T-cell (primary cell): ENCODE measurements around the gene IL32. TPM values are rescaled to one million over a fixed set of nuclear protein-coding genes. Genes with fewer than 3 reads are reported as not detected.

ENCODE experiments used
- ATAC-seq, 4 experiments: fragments of 200-7000 bp in 3 of 4; fragments of 150-1000 bp in 1 of 4; cut with Tn5 transposase; replicated peaks in 1 of 4; 1 replicate in 3 of 4; 2 replicates in 1 of 4; pipeline ENCODE4 v1.10.0; 2021; ENCODE audit warnings: moderate library complexity in 3 of 4, mild to moderate bottlenecking in 2 of 4, moderate number of reproducible peaks in 1 of 4
- CTCF ChIA-PET, 2 donors: fragments of 300-600 bp; sonication (Branson Sonifier 250); formaldehyde crosslinking; loops; one replicate each; lab custom pipeline; 2022; ENCODE audit warnings: antibody characterized with exemption in 2 of 2; lab: Charles Lee
- POLR2A ChIA-PET, 2 donors: fragments of 300-600 bp; sonication (Branson Sonifier 250); formaldehyde crosslinking; loops; one replicate each; lab custom pipeline; 2022; ENCODE audit warnings: antibody characterized with exemption in 2 of 2; lab: Charles Lee
- DNase-seq, 35 experiments: peaks; one replicate each; pipeline versions ENCODE4 v3.0.0 to v3.0.0-alpha.2; 2013 to 2023
- H3K27ac ChIP-seq: one replicate; pipeline ENCODE4 v1.5.1; 2013; ENCODE audit warnings: low read length
- H3K27me3 ChIP-seq, 2 experiments: replicated peaks in 1 of 2; 1 replicate in 1 of 2; 2 replicates in 1 of 2; pipeline versions ENCODE4 v1.6.1 to v1.7.0; 2013; ENCODE audit warnings: low read length in 1 of 2, mixed read lengths in 1 of 2; ENCODE audit not compliant: control insufficient read depth in 2 of 2, insufficient read depth in 2 of 2; ENCODE audit errors: extremely low read depth in 1 of 2
- H3K36me3 ChIP-seq, 2 donors: 1 replicate in 1 of 2; 2 replicates in 1 of 2; pipeline versions ENCODE4 v1.6.1 to v1.7.0; 2013; ENCODE audit warnings: low read length in 1 of 2; ENCODE audit not compliant: control insufficient read depth in 2 of 2, insufficient read depth in 1 of 2; ENCODE audit errors: extremely low read depth in 1 of 2
- H3K4me1 ChIP-seq, 2 experiments: 1 replicate in 1 of 2; 2 replicates in 1 of 2; pipeline versions ENCODE4 v1.6.1 to v1.7.0; 2013; ENCODE audit warnings: low read length in 2 of 2, mixed read lengths in 1 of 2; ENCODE audit not compliant: insufficient read depth in 2 of 2, control insufficient read depth in 1 of 2; ENCODE audit errors: extremely low read depth in 1 of 2
- H3K4me3 ChIP-seq, 2 donors: 1 replicate in 1 of 2; 2 replicates in 1 of 2; pipeline versions ENCODE4 v1.5.1 to v1.7.0; 2013; ENCODE audit warnings: mild to moderate bottlenecking in 2 of 2, low read length in 1 of 2, moderate library complexity in 1 of 2; ENCODE audit not compliant: control insufficient read depth in 1 of 2; ENCODE audit errors: extremely low read depth in 1 of 2
- H3K9me3 ChIP-seq: 2 replicates; pipeline ENCODE4 v1.7.0; 2013
- H3K27ac Mint-ChIP-seq, 2 donors: one replicate each; pipeline ENCODE4 v1.8.0; 2020 to 2021; ENCODE audit warnings: mild to moderate bottlenecking in 2 of 2, mixed read lengths in 2 of 2
- H3K27me3 Mint-ChIP-seq, 2 donors: one replicate each; pipeline ENCODE4 v1.8.0; 2021 to 2022; ENCODE audit warnings: mixed read lengths in 2 of 2
- H3K36me3 Mint-ChIP-seq: one replicate; pipeline ENCODE4 v1.8.0; 2021; ENCODE audit warnings: mixed read lengths
- H3K4me1 Mint-ChIP-seq, 3 donors: one replicate each; pipeline ENCODE4 v1.8.0; 2020 to 2022; ENCODE audit warnings: mixed read lengths in 3 of 3, mild to moderate bottlenecking in 1 of 3
- H3K4me3 Mint-ChIP-seq, 3 donors: one replicate each; pipeline ENCODE4 v1.8.0; 2020 to 2022; ENCODE audit warnings: mild to moderate bottlenecking in 3 of 3, mixed read lengths in 3 of 3, moderate library complexity in 3 of 3
- H3K9me3 Mint-ChIP-seq, 3 donors: one replicate each; pipeline ENCODE4 v1.8.0; 2020 to 2022; ENCODE audit warnings: mixed read lengths in 3 of 3
- WGBS: methylation state at CpG from one replicate; pipeline ENCODE4 v1.1.5; 2013; ENCODE audit warnings: missing lambda C conversion rate; ENCODE audit not compliant: insufficient coverage; 5-methylcytosine and 5-hydroxymethylcytosine counted together
- total RNA-seq, 35 experiments: library from RNA in 6 of 35; stranded (reverse) in 6 of 35; fragments of 120-200 nt in 1 of 35; gene quantifications; one replicate each; pipeline versions ENCODE4 v1.2.1 to v1.2.4 and lab custom pipeline; 2013 to 2026

IL32 gene
- total RNA-seq, 5 donors from 2014 or later (not counting 1 experiment from before 2014, with no cell fraction given) = 736 to 1,200 (median 999) TPM

GRCh38 chr16:3027489-3027795, 38.0 kb upstream of the IL32 start:
- Mint-ChIP-seq H3K4me1 (peaks cover 37 to 45% (median 44%) of the 10 kb centered on the region in 3 donors), H3K9me3 (no peaks in the 10 kb centered on the region), H3K27ac (no peak overlapping the region), H3K4me3 (peak overlapping the region in 1 of 3 donors; percentile 74), H3K36me3 (peaks cover 12% of the 10 kb centered on the region), H3K27me3 (peaks cover 15 to 21% of the 10 kb centered on the region in 2 donors)
- Histone ChIP-seq H3K4me3 (no peak overlapping the region), H3K27ac (no peak overlapping the region), H3K9me3 (no peaks in the 10 kb centered on the region), H3K27me3 (peaks cover 5 to 39% of the 10 kb centered on the region in 2 experiments), H3K4me1 (peaks cover 8 to 58% of the 10 kb centered on the region in 2 experiments), H3K36me3 (peaks cover 15 to 26% of the 10 kb centered on the region in 2 donors)
- DNase-seq (no peak), ATAC-seq (no peak)
- WGBS = 96% methylated on average over 4 of the region's 8 CpGs
- CTCF ChIA-PET = interaction anchor here (0.6 to 1.8 kb wide), 10 partner anchors 8 to 1583 kb away, joined by 3 to 29 read pairs (median 4); partner anchors contain the start of gene TNFRSF12A (in 1 of the 2)
- POLR2A ChIA-PET = interaction anchor here in 1 of 2 donors (0.6 to 0.7 kb wide), 2 partner anchors 16 to 46 kb away, joined by 3 to 6 read pairs; no protein-coding TSS in a partner anchor

DNA sequence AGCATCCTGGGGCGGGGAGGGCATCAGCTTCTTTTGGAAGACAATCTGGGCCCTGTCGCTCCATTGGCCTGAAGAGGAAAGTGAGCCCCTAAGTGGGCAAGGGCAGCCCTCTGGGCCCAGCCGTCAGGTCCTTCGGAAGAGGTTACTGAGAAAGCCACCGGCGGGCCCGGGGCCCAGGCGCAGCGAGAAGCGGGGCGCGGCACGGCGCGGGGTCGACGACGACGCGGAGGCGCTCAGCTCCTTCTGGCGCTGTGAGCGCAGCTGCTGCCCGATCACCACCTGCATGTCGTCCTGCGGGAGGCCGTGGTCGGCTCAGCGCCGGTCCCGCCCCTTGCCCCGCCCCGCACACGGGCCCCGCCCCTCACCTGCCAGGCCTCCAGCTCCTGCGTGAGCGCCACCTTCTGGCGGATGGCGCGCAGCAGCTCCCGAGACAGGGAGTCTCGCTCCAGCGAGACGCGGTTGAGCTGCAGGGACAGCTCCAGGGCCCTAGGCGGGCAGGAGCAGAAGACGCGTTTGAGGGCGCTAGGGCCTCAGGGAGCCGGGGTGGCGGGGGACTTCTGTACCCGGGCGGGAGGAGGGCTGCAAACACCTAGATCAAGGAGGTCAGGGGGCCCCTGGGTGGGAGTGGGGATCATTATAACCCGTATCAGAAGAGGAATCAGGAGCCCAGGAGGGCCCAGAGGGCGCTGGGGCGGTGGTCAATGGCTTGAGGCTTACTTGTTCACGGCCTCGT, 37.3 kb upstream of the IL32 start:
- Mint-ChIP-seq H3K4me1 (peaks cover 30 to 38% (median 37%) of the 10 kb centered on the region in 3 donors), H3K4me3 (peak overlapping the region in 1 of 3 donors; percentile 74), H3K27me3 (peaks cover 22 to 28% of the 10 kb centered on the region in 2 donors), H3K9me3 (no peaks in the 10 kb centered on the region), H3K27ac (no peak overlapping the region), H3K36me3 (peaks cover 12% of the 10 kb centered on the region)
- Histone ChIP-seq H3K9me3 (no peaks in the 10 kb centered on the region), H3K27me3 (peaks cover 7 to 46% of the 10 kb centered on the region in 2 experiments), H3K36me3 (peaks cover 15 to 26% of the 10 kb centered on the region in 2 donors), H3K4me3 (no peak overlapping the region), H3K4me1 (peaks cover 7 to 51% of the 10 kb centered on the region in 2 experiments), H3K27ac (no peak overlapping the region)
- peak; percentile 46 to 53 (median 48) for ATAC-seq
- DNase-seq = peak; percentile 64 to 94 (median 80)
- ChIA-PET CTCF (interaction anchor here (0.6 to 1.8 kb wide), 20 partner anchors 8 to 1471 kb away, joined by 3 to 29 read pairs (median 5); partner anchors contain the start of genes TNFRSF12A (in 1 of the 2) and ZNF213 (in 1 of the 2)), POLR2A (no interaction called here)
- 11% methylated on average over 50 of the region's 58 CpGs for WGBS

GRCh38 chr16:3028716-3029319, 36.6 kb upstream of the IL32 start:
- Mint-ChIP-seq H3K4me3 (peak overlapping the region; percentile 28 to 74 (median 36)), H3K27me3 (peaks cover 29 to 35% of the 10 kb centered on the region in 2 donors), H3K36me3 (peaks cover 12% of the 10 kb centered on the region), H3K9me3 (no peaks in the 10 kb centered on the region), H3K27ac (no peak overlapping the region), H3K4me1 (peaks cover 25 to 41% (median 35%) of the 10 kb centered on the region in 3 donors)
- Histone ChIP-seq H3K36me3 (peaks cover 15 to 26% of the 10 kb centered on the region in 2 donors), H3K27ac (no peak overlapping the region), H3K27me3 (peaks cover 7 to 52% of the 10 kb centered on the region in 2 experiments), H3K4me1 (peaks cover 5 to 45% of the 10 kb centered on the region in 2 experiments), H3K4me3 (peak overlapping the region in 1 of 2 donors; percentile 35), H3K9me3 (no peaks in the 10 kb centered on the region)
- ChIA-PET CTCF (interaction anchor here (0.6 to 1.8 kb wide), 16 partner anchors 9 to 629 kb away, joined by 3 to 29 read pairs (median 5); partner anchors contain the start of genes TNFRSF12A (in 1 of the 2) and ZNF213 (in 1 of the 2)), POLR2A (interaction anchor here in 1 of 2 donors (0.6 kb wide), 1 partner anchor 78 kb away, joined by 3 read pairs; no protein-coding TSS in a partner anchor)
- DNase-seq = no peak
- ATAC-seq = no peak
- 19% methylated on average over 5 of the region's 15 CpGs for WGBS

GRCh38 chr16:3029491-3030221, 35.8 kb upstream of the IL32 start:
- ATAC-seq (peak; percentile 23 to 51 (median 37)), DNase-seq (peak in 5 of 35 experiments; percentile 30 to 59 (median 35))
- Histone ChIP-seq H3K27ac (no peak overlapping the region), H3K27me3 (peaks cover 7 to 61% of the 10 kb centered on the region in 2 experiments), H3K4me1 (peaks cover 3 to 38% of the 10 kb centered on the region in 2 experiments), H3K9me3 (no peaks in the 10 kb centered on the region), H3K4me3 (peak overlapping the region in 1 of 2 donors; percentile 35), H3K36me3 (peaks cover 15 to 26% of the 10 kb centered on the region in 2 donors)
- H3K9me3 Mint-ChIP-seq = no peaks in the 10 kb centered on the region
- no peak overlapping the region for H3K27ac Mint-ChIP-seq
- peaks cover 19 to 36% (median 29%) of the 10 kb centered on the region in 3 donors for H3K4me1 Mint-ChIP-seq
- H3K36me3 Mint-ChIP-seq = peaks cover 9% of the 10 kb centered on the region
- WGBS = 7% methylated on average over 54 of the region's 59 CpGs
- H3K27me3 Mint-ChIP-seq = peaks cover 35 to 39% of the 10 kb centered on the region in 2 donors
- H3K4me3 Mint-ChIP-seq = peak overlapping the region; percentile 44 to 74 (median 62)
- ChIA-PET CTCF (interaction anchor here in 1 of 2 donors (0.6 to 1.1 kb wide), 2 partner anchors 25 to 26 kb away, joined by 3 to 6 read pairs; no protein-coding TSS in a partner anchor), POLR2A (interaction anchor here in 1 of 2 donors (0.6 kb wide), 1 partner anchor 77 kb away, joined by 3 read pairs; no protein-coding TSS in a partner anchor)

GRCh38 chr16:3030222-3031212, 34.9 kb upstream of the IL32 start:
- Mint-ChIP-seq H3K36me3 (peaks cover 9% of the 10 kb centered on the region), H3K4me3 (peak overlapping the region; percentile 44 to 74 (median 62)), H3K27ac (no peak overlapping the region), H3K9me3 (no peaks in the 10 kb centered on the region), H3K4me1 (peaks cover 19 to 40% (median 28%) of the 10 kb centered on the region in 3 donors), H3K27me3 (peaks cover 40 to 48% of the 10 kb centered on the region in 2 donors)
- H3K36me3 ChIP-seq = peaks cover 15 to 22% of the 10 kb centered on the region in 2 donors
- no peaks in the 10 kb centered on the region for H3K9me3 ChIP-seq
- WGBS = 81% methylated on average over 29 of the region's 33 CpGs
- ChIA-PET CTCF (interaction anchor here (1.0 to 2.0 kb wide), 3 partner anchors 23 to 100 kb away, joined by 3 to 28 read pairs (median 3); no protein-coding TSS in a partner anchor), POLR2A (interaction anchor here in 1 of 2 donors (0.6 kb wide), 1 partner anchor 1841 kb away, joined by 3 read pairs; no protein-coding TSS in a partner anchor)
- no peak for ATAC-seq
- H3K4me3 ChIP-seq = no peak overlapping the region
- no peak overlapping the region for H3K27ac ChIP-seq
- H3K27me3 ChIP-seq = peaks cover 7 to 69% of the 10 kb centered on the region in 2 experiments
- no peak for DNase-seq
- H3K4me1 ChIP-seq = peaks cover 3 to 32% of the 10 kb centered on the region in 2 experiments
